Smooth muscle cell (in vitro differentiated cells): ENCODE measurements around the gene UNC5B. TPM values are rescaled to one million over a fixed set of nuclear protein-coding genes. Genes with fewer than 3 reads are reported as not detected.

Experiments used
- DNase-seq: peaks from one replicate; lab custom pipeline; 2025; ENCODE audit not compliant: unreplicated experiment; lab: John Stamatoyannopoulos, UW
- H2AFZ ChIP-seq: fragments of 200-600 bp; sonication (generic); 2 replicates; pipeline ENCODE4 v1.6.0; 2016; ENCODE audit warnings: antibody characterized with exemption, low read depth, mild to moderate bottlenecking
- H3F3A ChIP-seq: fragments of 200-600 bp; sonication (generic); 2 replicates; pipeline ENCODE4 v1.6.0; 2017; ENCODE audit warnings: antibody characterized with exemption, low read depth
- H3K27ac ChIP-seq: fragments of 200-600 bp; sonication (generic); 2 replicates; pipeline ENCODE4 v1.5.1; 2016; ENCODE audit warnings: low read depth, mild to moderate bottlenecking
- H3K27me3 ChIP-seq: fragments of 200-600 bp; sonication (generic); 2 replicates; pipeline ENCODE4 v1.6.1; 2016; ENCODE audit warnings: low read depth, mild to moderate bottlenecking
- H3K36me3 ChIP-seq: fragments of 200-600 bp; sonication (generic); 2 replicates; pipeline ENCODE4 v1.5.1; 2016; ENCODE audit warnings: low read depth
- H3K4me1 ChIP-seq: fragments of 200-600 bp; sonication (generic); 2 replicates; pipeline ENCODE4 v1.5.1; 2016; ENCODE audit warnings: low read depth
- H3K4me2 ChIP-seq: fragments of 200-600 bp; sonication (generic); 2 replicates; pipeline ENCODE4 v1.6.0; 2016; ENCODE audit warnings: mild to moderate bottlenecking
- H3K4me3 ChIP-seq: fragments of 200-600 bp; sonication (generic); 2 replicates; pipeline ENCODE4 v1.5.1; 2016; ENCODE audit warnings: mild to moderate bottlenecking
- H3K79me2 ChIP-seq: fragments of 200-600 bp; sonication (generic); 2 replicates; pipeline ENCODE4 v1.6.0; 2016; ENCODE audit warnings: low read depth, mild to moderate bottlenecking
- H3K9ac ChIP-seq: fragments of 200-600 bp; sonication (generic); 2 replicates; pipeline ENCODE4 v1.6.0; 2016; ENCODE audit warnings: low read depth
- H3K9me3 ChIP-seq: fragments of 200-600 bp; sonication (generic); replicated peaks from 2 replicates; pipeline ENCODE4 v1.5.1; 2016; ENCODE audit warnings: low read depth
- H4K20me1 ChIP-seq: fragments of 200-600 bp; sonication (generic); 2 replicates; pipeline ENCODE4 v1.6.0; 2016; ENCODE audit warnings: low read depth
- CTCF ChIP-seq: fragments of 200-600 bp; sonication (generic); IDR thresholded peaks from 2 replicates; pipeline ENCODE4 v1.5.1; 2017; ENCODE audit warnings: borderline replicate concordance, mild to moderate bottlenecking, antibody characterized with exemption; ENCODE audit not compliant: insufficient read depth, poor library complexity, severe bottlenecking
- WGBS: methylation state at CpG from one replicate; pipeline ENCODE4 v1.1.7; 2016; ENCODE audit warnings: low lambda C conversion rate; 5-methylcytosine and 5-hydroxymethylcytosine counted together
- polyA plus RNA-seq: library from polyadenylated mRNA; unstranded; fragments of >200 nt; fragmentation: Nextera tagmentation; extraction: Ambion mirVana; gene quantifications from 2 replicates; pipeline ENCODE4 v1.2.1, GENCODE V29; 2016
- total RNA-seq: library from RNA; depleted of rRNA; stranded (reverse); fragments of >200 nt; gene quantifications from 2 replicates; pipeline ENCODE4 v1.2.3, GENCODE V29; 2014

UNC5B gene
- total and polyA plus RNA-seq, 2 experiments from 2014 or later = 89.6 to 142 TPM

- no peak for DNase-seq
- no peaks in the 10 kb centered on the region for H3K27me3 ChIP-seq
- 79% methylated on average over 9 of the region's 9 CpGs for WGBS
- no peaks in the 10 kb centered on the region for H3K36me3 ChIP-seq
- H2AFZ ChIP-seq = no peak overlapping the region
- H3K9me3 ChIP-seq = no peaks in the 10 kb centered on the region
- no peaks in the 10 kb centered on the region for H3K79me2 ChIP-seq
- no peaks in the 10 kb centered on the region for H3K4me1 ChIP-seq
- no peaks in the 10 kb centered on the region for H4K20me1 ChIP-seq
- H3K27ac ChIP-seq = no peak overlapping the region
- H3K4me2 ChIP-seq = no peak overlapping the region
- H3K9ac ChIP-seq = no peak overlapping the region
- TF ChIP-seq CTCF = no peak
- H3F3A ChIP-seq = no peaks in the 10 kb centered on the region
- no peak overlapping the region for H3K4me3 ChIP-seq
Measured at GRCh38 chr10:71344154-71344925, 132.0 kb downstream of the UNC5B start.

GRCh38 chr10:71344993-71345480 lies 132.7 kb downstream of the UNC5B start:
- H3K27ac ChIP-seq = no peak overlapping the region
- H3F3A ChIP-seq = no peaks in the 10 kb centered on the region
- no peak overlapping the region for H3K4me3 ChIP-seq
- H3K9me3 ChIP-seq = no peaks in the 10 kb centered on the region
- H3K27me3 ChIP-seq = no peaks in the 10 kb centered on the region
- 69% methylated on average over 3 of the region's 3 CpGs for WGBS
- H3K79me2 ChIP-seq = no peaks in the 10 kb centered on the region
- H3K36me3 ChIP-seq = no peaks in the 10 kb centered on the region
- H2AFZ ChIP-seq = no peak overlapping the region
- DNase-seq = no peak
- no peak for TF ChIP-seq CTCF
- H3K4me2 ChIP-seq = no peak overlapping the region
- H3K9ac ChIP-seq = no peak overlapping the region
- no peaks in the 10 kb centered on the region for H4K20me1 ChIP-seq
- H3K4me1 ChIP-seq = no peaks in the 10 kb centered on the region

GRCh38 chr10:71345694-71346093 lies 133.3 kb downstream of the UNC5B start:
- no peak for DNase-seq
- H3K27me3 ChIP-seq = no peaks in the 10 kb centered on the region
- no peaks in the 10 kb centered on the region for H3K79me2 ChIP-seq
- H3K9ac ChIP-seq = no peak overlapping the region
- H4K20me1 ChIP-seq = no peaks in the 10 kb centered on the region
- H3K9me3 ChIP-seq = no peaks in the 10 kb centered on the region
- no peaks in the 10 kb centered on the region for H3K36me3 ChIP-seq
- H3K4me2 ChIP-seq = no peak overlapping the region
- H3F3A ChIP-seq = no peaks in the 10 kb centered on the region
- H2AFZ ChIP-seq = no peak overlapping the region
- no peak overlapping the region for H3K4me3 ChIP-seq
- H3K4me1 ChIP-seq = no peaks in the 10 kb centered on the region
- no peak overlapping the region for H3K27ac ChIP-seq
- TF ChIP-seq CTCF = no peak
- WGBS = 88% methylated on average over 10 of the region's 10 CpGs

DNA sequence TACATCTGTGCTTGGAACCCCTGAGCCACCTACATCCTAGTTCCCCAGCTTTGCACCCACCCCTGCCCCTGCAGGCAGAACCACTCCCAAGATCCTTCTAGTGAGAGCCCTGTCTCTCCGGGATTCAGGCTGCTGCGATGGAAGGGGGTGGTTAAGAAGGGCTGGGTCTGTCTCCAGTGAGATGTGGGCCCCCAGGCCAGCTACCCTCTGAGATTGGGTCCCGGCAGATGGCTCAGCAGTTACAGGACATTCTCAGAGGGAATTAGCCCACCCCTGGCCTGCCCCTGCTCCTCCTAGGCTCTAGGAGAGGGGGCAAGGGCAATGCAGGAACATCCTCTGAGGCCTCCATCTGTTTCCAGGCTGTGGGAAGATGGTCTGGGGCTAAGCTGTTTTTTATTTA lies 134.4 kb downstream of the UNC5B start:
- no peak overlapping the region for H3K4me3 ChIP-seq
- no peak overlapping the region for H2AFZ ChIP-seq
- no peak overlapping the region for H3K27ac ChIP-seq
- no peak overlapping the region for H3K4me2 ChIP-seq
- H3K9ac ChIP-seq = no peak overlapping the region
- no peaks in the 10 kb centered on the region for H4K20me1 ChIP-seq
- TF ChIP-seq CTCF = no peak
- H3F3A ChIP-seq = no peaks in the 10 kb centered on the region
- WGBS = 76% methylated on average over 3 of the region's 3 CpGs
- H3K79me2 ChIP-seq = no peaks in the 10 kb centered on the region
- no peaks in the 10 kb centered on the region for H3K4me1 ChIP-seq
- no peaks in the 10 kb centered on the region for H3K9me3 ChIP-seq
- no peaks in the 10 kb centered on the region for H3K36me3 ChIP-seq
- no peak for DNase-seq
- H3K27me3 ChIP-seq = no peaks in the 10 kb centered on the region
